Activated CD4-positive, alpha-beta T cell treated with anti-CD3 and anti-CD28 coated beads for 48 hours (primary cell): ENCODE data around the gene MARK2.
A peak's percentile ranks its signal among the peaks of the same experiment; 100 is the strongest.

Source experiments
- DNase-seq: peaks from one replicate; pipeline ENCODE4 v3.0.0-alpha.2; 2020

The MARK2 gene

DNA sequence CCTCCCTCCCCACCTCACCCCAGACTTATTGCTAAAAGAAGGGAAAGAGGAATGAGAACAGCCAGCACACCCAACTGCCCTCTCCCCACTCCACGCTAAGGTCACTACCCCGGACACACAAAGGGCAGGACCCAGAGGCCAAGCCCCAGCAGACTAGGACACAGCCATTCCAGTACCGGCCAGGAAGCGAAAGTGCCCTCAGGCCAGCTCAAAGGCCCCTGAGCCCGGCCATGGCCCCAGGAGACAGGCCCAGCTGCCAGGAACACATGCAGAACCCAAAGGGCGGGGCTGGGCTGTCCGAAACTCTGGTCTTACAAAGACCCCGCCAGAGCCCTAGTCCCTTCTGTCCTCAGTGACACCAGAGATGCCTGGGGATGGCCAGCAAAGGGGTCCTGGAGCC is 72.5 kb downstream of the MARK2 start:
- DNase-seq, result no peak

DNA sequence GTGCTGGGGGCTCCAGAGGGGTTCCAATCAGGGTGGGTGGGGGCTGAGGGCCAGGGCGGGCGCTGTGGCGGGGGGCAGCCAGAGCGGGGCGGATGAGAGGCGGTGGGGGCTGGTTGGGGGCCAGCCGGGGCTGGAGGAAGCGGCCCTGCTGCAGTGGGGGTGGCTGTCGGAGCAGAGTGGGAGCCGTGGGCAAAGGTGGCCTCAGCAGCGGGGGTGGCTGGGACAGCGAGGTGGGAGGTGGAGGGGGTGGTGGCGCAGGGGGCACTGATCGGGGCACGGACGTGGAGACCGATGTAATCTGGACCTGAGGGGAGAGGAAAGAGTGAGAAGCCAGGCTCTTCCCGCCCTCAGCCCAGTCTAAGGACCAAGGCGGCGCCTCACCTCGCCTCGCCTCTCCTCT is 73.0 kb downstream of the MARK2 start:
- DNase-seq, result no peak

DNA sequence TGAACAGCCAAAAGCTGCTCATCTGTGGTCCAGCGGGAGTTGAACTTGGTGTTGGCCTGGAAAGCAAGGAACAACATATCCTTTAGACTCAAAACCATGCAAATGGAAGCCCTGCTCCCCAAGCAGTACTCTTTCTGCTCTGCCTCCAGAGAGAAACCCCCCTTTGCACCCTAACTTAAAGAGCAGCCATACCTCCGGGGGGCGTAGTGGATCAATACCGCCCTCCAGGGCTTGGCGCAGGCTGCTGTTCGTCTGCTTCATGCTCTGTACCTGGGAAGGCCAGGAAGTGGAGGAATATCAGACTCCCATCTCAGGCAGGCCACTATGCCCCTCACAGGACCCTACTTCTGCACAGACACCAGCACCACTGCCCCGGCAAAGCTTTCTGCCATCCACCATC is 73.8 kb downstream of the MARK2 start:
- no peak for DNase-seq

DNA sequence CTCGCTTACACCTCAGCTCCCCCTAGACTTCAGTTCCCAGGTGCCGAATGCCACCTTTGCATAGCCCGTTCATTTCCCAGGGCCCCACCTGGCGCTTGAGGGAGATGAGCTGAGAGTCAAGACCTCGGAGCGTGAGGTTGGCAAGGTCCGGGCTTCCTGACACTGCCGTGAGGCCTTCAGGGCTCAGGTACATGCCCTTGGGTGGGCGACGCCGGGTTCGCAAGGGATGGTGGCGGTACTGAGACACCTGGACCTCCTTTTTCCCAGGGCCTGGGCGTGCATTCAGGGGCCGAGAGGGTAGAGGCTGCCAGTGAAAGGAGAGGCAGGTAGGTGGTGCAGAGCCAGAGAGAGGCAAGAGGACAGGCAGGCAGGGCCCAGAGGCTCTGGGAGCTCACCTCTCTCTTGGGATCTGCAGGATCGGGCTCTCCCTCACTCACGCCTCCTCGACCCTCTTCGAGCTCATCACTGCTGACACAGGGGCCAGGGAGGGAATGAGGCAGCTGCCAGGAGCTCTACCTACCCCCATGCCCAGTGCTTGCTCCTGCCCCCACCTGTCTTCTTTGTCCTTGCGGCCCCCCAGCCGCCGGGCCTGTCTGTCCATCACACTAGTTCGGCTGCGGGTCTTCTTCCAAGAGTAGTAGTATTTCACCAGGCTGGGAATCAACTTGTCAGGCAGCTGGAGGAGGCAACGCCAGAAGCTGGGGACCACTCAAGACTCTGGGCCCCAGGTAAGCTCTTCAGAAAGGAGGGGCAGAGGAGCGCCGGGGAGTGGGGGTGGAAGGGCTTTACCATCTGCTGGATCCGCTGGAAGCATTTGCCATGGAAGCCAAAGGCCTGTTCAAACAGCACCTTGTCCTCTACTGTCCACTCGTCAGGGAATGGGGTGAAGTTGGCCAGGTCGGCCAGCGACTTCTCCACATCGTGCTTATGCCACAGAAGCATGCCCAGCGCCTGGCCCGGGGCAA is 75.2 kb downstream of the MARK2 start:
- DNase-seq, result no peak

DNA sequence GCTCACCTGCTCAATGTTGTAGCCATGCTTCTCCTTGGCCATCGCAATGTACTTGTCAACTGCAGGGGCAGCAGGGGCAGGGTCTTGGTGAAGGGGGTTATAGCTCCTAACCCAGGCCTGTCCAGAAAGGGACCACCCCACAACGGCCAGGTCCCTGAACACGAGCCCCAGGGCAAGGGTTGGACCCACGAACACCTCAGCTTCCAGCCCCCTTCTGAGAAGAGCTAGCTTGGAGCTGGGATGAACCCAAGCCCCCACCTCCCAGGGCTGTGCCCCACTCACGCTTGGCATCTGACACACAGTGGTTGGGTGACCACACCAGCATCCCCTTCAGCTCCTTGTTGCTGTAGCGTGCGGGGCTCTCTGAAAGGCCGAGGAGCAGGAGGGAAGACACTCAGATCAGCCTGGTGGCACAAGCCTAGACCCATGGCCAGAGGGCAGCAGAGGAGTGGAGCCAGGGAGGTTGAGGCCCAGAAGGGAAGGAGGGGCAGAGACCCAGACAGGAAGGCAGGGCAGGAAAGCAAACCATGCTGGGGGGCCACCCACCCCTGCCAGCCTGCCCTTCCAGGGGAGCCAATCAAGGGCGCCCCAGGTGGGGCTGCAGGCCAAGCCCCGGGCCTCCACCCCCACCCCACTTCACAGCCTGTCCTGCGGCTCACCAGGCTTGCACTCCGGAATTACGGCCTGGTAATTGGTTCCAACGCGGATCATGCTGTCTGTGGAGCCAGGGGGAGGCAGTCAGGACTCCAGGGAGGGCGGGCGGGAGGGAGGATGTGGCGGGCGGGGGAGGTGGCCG is 76.2 kb downstream of the MARK2 start:
- DNase-seq, result no peak

DNA sequence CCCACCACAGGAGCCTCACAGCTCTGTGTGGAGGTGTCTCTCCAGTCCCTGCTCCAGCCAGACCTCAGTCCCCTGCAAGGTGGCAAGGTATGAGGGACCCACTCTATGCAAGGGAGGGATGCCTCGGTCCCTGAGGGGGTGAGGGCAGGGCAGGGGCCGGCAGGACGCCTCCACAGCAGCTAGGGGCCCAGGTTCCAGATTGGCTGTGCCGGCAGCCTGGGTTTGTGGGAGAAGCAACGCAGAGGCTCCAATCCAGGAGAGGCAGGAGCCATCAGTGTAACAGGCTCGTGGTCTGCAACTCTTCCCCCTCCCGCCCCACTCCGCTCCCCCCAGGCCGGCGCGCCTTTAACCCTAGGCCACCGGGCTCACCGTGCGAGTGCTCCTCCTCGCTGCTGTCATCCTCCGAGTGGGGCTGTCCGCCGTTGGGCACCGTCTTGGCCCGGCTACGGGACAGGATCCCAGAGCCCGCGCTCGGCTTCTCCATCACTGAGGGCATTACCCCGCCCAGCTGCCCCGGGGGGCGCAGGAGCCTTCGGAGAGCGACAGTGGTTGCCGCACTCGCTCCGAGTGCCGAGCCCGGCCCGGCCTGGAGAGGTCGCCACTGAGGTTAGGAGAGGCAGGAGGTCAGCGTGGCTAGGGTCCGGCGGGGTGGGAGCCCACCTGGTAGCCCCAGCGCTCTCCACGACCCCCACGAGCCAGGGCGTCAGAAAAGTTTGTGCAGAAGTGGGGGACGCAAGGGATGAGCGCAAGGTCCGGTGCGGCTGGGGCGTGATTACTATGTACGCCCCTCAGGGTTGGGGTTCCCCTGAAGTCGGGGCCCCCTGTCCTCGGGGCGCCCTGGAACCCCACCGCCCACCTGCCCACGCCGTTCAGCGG is 77.3 kb downstream of the MARK2 start:
- DNase-seq, result peak; percentile 58

DNA sequence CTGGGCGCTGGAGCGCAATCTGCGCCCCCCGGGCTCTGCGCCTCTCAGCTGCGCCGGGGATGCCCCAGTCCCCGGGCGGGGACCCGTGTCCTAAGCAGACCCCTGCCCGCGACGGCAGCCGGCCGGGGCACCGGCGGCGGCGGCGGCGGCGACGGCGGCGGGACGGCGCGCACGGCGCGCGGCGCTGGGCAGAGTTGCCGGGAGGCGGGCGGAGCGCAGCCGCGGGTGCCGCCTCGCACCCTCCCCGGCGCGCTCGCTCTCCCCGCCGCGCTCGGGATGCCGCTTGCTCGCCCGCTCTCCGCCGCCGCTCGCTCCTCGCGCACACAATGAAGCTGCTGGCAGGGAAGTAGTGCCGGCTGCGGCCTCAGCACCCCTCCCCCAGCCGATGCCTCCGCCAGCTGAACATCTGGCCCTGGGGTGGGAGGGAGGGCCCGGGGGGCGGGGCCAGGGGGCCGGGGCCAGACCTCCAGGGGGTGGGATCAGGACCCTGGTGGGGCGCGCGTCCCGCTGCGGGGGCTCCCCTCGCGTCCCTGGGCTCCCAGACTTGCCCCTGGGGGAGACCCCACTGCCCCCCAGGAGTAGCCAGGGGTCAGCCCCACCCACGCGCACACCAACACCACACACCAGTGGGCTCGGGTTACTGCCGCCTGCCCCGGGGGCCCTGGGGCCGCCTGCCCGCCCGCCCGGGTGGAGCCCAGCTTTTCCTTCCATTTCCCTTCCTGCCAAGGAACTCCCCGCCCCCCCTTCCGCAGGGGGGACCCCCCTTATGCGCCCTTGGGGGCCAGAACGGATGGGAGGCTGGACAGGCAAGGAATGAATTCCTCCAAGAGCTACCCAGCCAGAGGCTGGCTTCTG is 78.2 kb downstream of the MARK2 start, which contains the start of gene RCOR2:
Gene RCOR2 (minus strand): TSS at position 328 of the 855 bp plus-strand sequence. CDS start 708 bp downstream, outside the sequence.
- peak; percentile 78 for DNase-seq

DNA sequence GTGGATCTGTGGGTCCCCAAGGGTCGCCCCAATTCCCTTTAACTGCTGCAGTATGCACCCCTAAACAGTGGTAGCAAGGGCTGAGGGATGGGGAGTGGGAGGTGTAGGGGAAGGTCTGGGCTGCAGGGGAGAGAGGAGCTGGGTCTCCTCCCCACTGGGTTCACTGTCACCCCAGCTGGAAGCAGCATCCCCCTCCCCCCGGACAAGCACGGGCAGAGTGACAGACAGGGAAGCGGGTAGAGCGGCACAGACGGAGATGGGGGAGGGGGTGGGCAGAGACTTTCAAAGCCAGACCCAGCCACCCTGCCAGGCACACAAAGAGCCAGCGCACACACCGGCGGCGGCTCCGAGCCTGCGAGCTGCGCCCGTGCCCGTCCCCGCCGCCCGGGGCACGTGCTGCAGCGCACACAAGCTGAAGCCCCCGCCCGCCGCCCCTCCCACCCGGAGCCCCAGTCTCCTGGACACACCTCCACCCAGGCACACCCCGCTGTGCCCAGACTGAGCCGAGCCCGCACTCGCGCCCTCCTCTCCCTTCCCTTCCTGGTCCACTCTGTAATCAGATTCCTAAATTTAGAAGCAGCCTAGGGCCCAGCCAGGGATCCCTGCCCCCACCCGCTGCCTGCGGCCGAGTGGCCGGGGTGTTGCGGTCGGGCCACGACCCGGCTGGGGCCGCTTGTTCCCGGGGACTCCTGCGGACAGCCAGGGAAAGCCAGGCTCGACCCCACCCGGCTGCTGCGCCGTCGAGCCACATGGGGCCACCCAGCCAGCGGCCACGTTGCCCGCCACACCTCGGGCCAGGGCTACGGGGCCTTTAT is 79.0 kb downstream of the MARK2 start:
- peak; percentile 45 for DNase-seq

DNA sequence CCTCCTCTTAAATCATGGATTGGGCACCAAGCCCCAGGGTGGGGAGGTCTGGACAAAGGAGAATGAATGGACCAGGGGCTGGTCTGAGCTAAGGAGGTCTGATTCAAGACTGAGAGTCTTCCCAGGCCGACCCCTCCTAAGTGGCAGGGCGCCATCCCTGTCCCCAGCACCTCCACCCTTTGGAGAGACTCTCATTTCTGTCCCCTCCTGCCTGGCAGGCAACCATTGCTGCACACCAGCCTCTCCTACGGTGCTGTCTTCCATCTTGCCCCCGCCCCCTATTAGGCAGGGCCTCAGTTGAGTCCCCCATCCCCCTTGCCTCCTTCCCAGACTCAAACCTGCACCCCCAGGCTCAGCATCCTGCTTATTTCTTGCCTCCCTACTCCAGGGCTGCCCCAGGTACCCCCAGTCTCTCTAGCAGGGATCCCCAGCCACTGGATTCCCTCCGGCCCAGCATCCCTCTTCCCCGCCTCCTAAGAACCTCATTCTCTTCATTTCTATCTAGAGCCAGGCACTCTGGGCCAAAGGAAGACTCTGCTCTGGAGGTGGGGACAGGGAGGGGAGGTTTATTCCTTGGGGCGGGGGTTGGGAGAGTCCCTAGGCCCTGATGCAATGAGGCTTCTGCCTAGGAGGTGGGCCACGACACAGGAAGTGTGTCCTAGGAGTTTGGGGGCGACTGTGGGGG is 79.7 kb downstream of the MARK2 start:
- no peak for DNase-seq

DNA sequence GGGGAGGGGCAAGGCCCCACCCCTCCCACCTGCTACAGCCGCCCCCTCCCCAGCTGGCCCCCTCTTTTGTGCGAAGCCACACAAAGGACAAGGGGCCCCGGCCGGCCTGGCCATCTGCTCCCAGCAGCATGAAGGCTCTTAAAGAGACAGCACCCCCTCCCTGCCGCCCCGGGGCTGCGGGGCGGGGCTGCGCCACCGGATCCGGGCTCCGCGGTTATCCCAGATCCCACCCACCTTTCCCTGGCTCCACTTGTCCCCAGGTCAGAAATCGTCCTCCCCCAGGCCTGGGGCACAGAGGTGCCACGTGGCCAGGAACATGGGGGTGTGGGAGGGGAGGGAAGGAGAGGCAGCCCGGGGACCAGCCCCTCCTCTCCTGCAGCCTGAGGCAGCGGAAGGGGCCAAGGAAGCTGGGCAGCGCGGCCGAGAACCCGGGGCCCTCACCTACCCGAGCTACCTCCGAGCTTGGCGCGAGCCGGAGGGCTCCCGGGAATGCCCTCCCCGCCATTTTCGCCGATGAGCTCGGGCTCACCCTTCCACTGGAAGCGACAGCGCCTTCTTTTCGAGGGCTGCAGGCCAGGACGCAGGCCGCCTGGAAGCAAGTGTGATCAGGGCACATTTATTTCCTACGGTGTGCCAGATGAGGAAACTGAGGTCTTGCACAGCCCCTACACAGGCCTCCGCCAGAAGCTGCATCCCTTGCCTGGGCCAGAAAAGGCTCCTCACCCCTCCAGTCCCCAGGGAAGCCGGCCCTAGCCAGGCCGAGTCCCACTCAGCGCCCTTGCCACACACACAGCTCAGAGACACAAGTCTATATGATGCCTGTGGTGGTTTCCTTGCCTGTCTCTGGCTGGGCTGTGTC is 80.6 kb downstream of the MARK2 start:
- DNase-seq, result no peak

DNA sequence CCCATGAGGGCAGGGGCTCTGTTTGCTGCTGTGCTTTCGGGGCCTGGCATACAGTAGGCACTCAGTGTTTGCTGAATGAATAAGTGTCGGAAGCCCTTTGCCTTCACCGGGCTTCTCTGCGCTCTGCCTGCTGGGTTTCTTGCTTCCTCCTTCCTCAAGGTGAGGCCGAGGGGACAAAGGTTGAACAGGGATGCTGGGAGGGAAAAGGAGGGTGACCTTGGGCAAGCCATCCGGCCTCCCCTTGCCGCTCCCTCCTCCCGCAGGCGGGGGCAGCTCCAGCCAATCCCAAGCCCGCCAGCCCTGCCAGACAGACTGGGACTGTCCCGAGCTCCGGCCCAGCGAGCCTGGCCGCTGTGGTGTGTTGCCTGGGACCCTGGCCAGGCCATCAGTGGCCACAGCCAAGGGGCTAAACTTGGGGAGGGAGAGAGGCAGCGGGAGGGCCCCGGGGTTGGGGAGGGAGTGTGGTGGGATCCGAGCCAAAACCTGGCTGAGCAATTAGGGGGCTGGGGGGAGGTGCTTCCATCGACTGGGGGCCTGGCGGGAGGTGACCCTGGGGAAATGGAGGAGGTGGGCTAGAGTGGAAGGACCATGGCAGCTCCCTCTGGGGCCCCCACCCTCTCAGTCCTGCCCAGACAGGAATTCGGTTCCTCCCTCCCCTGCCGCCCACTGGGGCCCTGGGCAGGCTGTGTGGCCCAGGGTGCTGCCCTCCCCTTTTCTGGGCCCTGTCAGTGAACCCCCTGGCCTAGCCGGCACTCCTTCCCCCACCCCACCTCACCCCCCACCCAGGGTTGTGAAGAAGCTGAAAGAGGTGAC is 81.4 kb downstream of the MARK2 start:
- no peak for DNase-seq

DNA sequence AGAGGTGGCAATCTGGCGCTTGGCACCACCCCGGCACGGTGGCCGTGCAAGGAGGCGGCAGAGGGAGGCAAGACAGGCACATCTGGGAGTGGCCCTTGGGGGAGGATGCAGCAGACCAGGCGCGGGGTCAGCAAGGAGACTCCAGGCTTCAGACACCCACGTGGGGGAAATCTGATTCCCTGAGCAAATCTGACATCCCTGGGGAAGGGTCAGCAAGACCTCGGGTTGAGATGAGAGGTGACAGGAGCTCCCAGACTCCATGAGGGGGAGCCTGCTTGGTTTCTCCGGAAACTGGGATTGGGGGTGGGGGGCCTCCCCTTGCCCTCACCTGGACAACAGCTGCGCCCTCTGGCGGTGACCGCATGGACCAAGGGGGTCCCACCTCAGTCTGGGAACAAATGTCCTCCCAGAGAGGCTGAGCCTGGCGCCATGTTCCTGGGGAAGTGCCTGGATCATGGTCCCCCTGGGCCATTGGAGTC is 82.1 kb downstream of the MARK2 start:
- peak; percentile 45 for DNase-seq

DNA sequence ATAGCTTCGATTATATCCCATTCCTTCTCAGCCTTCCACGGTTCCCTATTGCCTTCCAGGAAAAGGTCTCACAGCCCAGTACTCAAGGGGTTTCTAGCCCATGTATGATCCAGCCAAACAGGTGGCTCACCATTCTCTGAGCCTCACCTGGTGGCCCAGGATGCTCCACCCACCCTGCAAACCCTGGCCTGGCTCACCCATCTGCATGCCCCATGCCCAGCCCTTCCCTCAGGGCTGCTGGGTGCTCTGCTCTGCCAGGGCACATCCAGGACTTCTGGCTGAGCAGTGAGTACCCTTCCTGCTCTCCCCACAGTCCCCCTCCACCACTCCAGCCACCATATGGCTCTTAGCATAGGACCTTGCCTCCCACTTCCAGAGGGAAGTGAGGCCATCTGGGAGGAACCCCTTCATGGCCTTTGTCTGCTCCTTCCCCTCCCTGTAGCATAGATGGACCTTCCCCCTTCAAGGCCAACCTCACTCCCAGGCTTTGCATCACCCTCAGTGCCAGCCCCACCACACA is 83.8 kb downstream of the MARK2 start:
- no peak for DNase-seq

DNA sequence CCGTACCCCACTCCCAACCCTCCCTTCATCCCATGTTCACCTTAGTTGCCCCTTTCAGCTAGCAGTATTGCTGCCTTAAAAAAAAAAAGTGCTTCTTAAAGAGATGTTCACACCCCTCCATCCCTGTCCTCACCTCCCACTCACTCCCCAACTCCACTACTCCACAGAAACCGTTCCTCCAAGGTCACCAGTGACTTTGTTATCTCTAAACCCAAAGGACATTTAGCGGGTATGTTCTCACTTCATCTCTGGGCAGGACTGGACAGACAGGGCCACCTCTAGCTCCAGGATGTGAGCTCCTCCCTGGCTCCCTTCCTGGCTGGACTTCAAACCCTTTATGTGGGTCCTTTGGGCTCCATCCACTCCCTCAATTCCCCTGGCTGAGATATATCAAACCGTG is 84.4 kb downstream of the MARK2 start:
- no peak for DNase-seq

DNA sequence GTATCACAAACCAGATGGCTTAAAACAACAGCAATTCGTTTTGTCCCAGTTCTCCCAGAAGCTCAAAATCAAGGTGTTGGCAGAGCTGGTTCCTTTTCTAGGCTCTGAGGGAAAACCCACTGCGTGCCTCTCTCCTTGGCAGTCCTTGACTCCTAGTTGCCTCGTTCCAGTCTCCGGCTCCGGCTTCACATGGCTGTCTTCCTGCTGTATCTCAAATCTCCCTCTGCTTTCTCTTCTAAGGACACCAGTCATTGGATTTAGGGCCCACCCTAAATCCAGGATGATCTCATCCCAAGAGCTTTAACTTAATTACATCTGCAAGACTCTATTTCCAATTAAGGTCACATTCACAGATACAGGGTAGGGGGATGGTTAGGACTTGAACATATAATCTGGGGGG is 90.7 kb downstream of the MARK2 start:
- no peak for DNase-seq

DNA sequence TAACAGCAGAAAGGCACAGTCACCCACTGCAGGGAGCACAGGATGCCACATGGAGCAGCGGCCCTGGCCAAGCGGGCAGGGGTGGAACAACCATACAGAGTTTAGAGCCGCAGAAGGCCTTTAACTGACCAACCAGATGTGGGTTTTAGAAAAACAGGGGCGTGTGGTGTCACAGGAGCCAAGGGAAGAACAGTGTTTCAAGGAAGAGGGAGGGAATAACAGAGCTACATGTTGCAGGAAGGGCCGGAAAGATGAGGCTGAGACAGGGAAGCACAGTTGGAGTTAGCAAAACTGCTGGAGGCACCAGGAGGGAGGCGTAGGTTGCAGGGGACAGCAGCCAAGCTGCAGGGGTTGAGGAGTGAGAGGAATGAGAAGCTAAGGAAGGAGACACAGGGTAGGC is 92.1 kb downstream of the MARK2 start:
- DNase-seq, result no peak

DNA sequence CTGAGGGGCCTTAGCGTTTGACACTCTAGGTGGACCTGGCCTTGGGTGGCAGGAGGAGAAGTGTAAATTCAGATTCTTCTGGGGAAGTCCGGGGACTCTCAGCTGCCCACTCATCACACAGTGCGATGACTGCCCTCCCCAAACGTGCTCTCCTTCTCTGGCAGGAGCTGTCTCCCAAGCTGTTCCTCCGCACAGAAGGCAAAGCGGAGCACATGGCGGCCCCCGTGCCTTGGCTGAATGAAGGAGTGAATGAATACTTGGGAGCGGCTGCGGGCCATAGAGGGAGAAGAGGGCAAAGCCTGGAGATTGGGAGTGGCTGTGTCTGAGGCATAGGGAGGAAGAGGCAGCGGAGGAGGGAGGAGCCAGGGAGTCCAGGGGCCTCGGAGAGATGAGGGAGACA is 93.0 kb downstream of the MARK2 start:
- no peak for DNase-seq

DNA sequence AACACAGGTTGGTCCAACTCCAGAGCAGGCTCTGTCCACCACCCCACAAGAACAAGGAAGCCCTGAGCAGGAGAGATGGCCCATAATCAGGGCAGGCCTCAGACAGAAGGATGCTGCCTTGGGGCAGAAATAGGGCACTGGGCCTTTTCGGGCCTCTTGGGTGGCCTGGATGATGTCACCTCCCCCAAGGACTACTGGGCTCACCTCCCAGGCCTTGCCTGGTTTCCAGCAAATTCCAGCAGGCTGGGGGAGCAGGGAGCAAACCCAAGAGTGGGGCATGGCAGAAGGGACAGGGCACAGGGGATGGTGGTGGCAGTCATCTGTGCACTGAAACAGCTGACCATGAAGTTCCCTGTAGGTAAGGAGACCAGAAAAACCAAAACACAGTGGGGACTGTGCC is 94.5 kb downstream of the MARK2 start:
- DNase-seq, result no peak
